Hematopoietic multipotent progenitor cell treated with erythropoietin and hydrocortisone succinate and interleukin-3 and kit ligand, for 8 days (in vitro differentiated cells): Measurements from ENCODE around the gene TOR2A.
"Not testable (repeated sequence)": the region's sequence is repeated elsewhere in the genome, so short reads cannot be mapped to it uniquely, and the experiment has no call there.

Experiments
- DNase-seq: peaks from one replicate; pipeline ENCODE4 v3.0.0-alpha.2; 2015

The TOR2A gene

DNA sequence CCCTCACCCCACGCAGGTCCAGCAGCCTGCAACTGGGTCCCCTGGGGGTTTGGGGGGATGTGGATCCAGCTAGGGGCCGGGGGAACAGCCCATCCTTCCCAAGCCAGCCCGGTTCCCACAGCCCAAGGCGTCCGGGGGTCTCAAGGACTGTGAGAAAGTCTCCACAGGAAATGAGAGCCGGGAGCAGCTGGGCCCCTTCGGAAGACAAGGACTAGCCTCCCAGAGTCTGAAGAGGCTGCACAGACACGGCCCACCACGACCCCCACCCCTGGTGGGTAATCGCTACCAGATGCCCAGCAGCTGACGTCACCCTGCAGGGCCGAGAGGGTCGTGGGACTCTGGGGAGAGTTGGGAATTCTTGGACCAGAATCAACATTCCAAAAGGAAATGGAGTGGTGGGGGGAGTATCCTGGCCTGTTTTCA lies 32.8 kb upstream of the TOR2A start:
- DNase-seq = no peak

DNA sequence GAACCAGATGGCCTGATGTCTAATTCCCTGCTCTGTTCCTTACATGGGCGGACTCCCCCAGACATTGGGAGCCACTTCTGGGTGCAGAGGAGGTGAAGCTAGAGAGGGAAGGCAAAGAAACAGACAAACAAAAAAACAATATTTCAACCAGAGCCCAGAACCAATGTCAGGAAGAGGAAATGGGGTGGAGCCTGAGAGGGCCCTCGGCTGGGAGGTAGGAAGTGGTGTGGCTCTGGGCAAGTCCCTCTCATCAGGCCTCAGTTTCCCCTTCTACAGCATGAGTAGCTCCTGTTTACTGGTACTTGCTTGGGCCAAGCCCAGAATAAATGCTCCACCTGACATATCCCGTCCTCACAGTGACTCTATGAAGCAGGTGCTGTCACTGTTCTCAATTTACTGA lies 32.3 kb upstream of the TOR2A start:
- DNase-seq = no peak

GRCh38 chr9:127765418-127765817 lies 30.3 kb upstream of the TOR2A start:
- DNase-seq = no peak

- DNase-seq = peak; percentile 50
Measured at GRCh38 chr9:127763918-127764384, 28.9 kb upstream of the TOR2A start.

DNA sequence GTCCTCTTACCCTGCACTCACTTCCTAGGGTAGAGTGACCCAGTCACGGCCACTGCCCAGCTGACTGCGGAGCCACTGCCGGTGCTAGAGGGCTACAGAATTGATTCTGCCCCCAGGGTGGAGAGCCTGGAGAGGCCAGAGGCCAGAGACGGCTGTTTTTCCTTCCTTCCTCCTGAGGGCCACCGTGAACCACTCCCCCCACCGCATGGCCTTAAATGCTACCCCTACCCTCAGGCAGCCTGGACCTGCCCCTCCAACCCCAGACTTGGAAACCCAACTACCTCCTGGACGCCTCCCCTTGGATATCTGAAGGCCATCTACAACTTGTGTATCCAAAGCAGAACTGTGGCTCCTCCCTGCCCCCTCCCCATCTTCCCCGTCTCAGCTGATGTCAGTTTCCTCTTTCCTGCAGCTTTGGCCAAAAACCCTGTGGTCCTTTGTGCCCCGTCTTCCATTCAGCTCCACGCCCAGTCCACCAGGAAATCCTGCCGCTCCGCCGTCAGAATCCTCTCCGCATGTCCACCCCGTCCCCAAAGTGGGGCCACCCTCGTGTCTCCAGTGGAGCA lies 27.1 kb upstream of the TOR2A start:
- no peak for DNase-seq

GRCh38 chr9:127761491-127761956 lies 26.4 kb upstream of the TOR2A start:
- no peak for DNase-seq

DNA sequence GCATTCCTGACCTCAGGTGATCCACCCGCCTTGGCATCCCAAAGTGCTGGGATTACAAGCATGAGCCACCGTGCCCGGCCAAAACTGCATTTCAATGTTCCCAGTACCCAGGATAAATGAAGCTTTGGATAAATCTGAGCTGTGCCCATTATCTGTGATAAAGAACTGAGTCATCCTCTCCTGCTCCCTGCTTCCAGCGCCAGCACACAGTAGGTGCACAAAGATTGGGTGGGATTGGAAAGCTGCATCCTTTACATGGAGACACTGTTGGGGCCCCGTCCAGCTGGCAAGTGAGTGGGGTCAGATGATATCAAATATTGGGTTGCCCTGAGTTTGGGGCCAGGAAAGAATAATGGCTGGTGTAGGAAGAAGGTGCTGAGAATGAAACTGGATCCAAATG lies 26.0 kb upstream of the TOR2A start:
- DNase-seq = no peak

GRCh38 chr9:127758843-127759242 lies 23.7 kb upstream of the TOR2A start:
- no peak for DNase-seq

- DNase-seq = not testable (repeated sequence)
Measured at GRCh38 chr9:127756776-127757175, 21.7 kb upstream of the TOR2A start.

DNA sequence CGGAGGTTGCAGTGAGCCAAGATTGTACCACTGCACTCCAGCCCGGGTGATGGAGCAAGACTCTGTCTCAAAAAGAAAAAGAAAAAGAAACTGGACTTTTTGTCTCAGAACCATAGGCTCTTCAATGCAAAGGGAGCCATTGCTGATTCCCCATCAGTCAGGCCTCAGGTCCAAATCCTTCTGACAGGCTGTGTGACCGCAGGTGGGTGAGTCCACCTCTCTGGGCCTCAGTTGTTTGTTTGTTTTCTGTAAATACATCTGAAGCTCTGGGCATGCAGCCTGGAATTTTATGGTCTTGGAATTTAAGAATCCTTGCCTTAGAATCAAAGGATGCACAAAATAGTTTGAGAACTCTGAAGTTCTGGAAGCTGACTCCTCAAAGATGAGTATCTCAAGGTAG lies 21.1 kb upstream of the TOR2A start:
- DNase-seq = no peak

GRCh38 chr9:127755061-127756060 lies 20.3 kb upstream of the TOR2A start:
- DNase-seq = no peak

DNA sequence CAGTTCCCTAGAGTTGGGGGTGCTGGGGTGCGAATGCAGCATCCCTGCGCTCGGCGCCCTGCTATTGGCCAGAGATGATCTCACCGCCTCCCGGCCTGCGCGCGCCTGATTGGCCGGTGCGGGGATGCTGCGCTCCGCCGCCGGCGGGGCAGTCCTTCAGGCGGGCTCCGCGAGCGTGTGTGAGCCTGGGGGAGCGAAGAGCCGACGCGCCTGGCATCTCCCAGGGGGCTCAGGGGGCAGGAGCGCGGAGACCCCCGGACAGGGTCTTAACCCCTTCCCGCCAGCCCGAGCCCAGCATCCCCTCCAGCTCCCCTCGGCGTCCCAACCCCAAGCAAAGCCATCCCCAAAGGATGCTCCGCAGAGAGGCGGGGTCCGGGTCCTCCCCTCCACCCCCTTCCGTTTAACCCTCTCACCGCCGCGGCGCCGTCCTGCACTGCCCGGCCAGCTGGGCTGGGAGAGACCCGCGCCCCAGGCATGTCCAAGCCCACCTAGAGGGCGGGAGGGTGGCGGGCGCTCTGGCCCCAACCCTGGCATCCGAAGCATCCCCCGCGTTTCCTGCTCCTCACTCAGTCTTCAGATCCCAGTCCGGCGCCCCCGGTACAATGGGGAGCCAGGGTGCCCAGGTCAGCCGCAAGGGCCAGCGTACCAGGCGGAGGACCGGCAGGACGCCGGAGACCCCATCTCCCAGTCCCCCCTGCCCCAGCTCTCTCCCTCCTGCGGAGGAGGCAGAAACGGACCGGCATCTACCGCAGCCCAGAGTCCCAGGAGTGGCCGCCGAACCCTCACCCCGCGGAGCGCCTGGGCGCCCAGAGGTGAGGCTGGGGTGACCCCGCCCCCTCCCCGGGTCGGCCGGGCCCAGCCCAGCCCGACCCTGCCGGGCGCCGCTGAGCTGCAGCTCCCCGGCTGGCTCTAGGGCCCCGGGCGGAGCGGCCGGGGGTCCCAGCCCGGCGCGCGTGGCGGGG lies 19.3 kb upstream of the TOR2A start:
- no peak for DNase-seq

- DNase-seq = no peak
Measured at GRCh38 chr9:127753622-127754021, 18.5 kb upstream of the TOR2A start.

DNA sequence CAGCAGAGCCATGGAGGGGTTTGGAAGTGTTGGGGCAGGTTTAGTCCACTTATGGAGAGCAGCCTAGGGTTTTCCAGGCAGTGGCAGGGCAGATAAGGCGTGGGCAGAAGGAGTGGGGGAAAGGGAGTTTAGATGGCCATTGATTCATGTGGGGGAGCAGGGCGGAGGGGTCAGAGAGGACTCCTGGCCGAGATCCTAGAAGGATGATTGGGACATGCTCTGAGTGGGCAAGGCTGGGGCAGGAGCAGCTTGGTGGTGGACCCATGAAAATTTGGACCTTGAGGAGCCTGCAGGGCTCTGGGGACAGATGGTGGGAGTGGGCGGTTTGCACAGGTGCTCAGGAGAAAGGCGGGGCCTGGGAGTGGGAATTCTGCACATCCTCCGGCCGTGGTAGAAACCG lies 18.1 kb upstream of the TOR2A start:
- no peak for DNase-seq

DNA sequence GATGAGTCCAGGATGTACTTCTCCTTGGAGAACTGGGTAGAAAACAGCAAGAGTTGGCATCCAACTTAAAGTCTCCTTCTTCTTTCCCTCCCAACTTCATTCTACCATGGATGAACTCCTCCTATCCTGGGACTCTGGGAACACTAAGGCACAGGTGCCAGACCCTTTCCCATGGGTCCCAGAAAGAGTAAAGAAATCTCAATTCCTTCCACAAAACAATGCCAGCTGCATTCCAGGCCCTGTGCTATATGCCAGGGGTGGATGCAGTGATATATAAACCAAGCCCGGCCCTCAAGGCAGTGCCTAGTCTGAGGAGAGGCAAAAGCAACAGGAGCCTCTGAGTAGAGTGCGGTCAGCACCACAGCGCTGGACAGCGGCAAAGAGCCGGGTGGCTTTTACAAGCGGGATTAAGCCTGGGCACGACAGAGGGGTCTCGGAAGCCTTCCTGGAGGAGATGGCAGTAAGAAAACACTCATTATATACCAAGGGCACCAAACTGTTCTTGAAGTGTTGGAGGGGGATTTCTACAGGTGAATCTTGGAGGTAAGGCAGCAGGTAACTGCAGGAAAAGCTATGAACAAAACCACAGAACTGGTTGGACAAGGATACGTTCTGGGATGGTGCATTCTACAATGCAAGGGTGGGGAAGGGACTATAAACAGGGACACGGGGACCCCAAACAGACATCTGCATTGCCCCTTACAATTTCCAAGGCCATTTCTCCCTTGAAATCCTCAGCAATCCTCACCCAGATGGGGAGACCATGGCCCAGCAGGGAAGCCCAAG lies 16.4 kb upstream of the TOR2A start:
- no peak for DNase-seq

GRCh38 chr9:127749090-127749787 lies 14.1 kb upstream of the TOR2A start:
- no peak for DNase-seq

GRCh38 chr9:127746959-127747569 lies 12.0 kb upstream of the TOR2A start:
- no peak for DNase-seq

DNA sequence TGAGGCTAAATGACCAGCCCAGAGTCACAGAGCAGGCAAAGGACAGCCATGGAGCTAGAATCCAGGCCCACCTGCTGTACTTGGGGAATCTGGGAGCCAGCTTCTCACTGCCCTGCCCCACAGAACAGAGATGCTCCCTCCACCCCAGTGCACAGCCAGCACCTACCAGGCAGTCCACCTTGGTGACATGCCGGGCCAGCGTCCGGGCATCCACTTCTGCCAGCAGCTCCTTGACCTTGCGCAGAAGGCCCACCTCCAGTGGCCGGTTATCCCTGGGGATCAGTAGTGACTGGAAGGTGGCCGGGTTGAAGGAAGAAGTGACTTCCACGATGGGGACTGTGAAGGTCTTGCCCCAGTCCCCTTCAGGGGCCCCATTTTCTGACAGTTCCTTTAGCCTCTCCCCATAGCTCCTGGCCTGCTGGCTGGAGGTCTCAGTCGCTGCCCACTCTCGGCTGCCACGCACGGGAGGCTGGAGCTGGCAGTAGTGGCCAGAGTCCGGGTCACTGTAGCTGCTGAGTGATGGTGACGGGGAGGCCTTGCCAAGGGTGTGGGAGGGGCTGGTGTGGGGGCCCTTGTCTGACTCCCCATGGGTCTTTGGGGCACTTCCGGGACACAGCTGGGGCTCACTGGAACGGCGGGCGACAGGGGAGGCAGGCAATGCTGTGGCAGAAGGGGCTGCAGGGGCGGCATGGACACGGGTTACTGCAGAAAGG lies 9.5 kb upstream of the TOR2A start:
- DNase-seq = no peak

DNA sequence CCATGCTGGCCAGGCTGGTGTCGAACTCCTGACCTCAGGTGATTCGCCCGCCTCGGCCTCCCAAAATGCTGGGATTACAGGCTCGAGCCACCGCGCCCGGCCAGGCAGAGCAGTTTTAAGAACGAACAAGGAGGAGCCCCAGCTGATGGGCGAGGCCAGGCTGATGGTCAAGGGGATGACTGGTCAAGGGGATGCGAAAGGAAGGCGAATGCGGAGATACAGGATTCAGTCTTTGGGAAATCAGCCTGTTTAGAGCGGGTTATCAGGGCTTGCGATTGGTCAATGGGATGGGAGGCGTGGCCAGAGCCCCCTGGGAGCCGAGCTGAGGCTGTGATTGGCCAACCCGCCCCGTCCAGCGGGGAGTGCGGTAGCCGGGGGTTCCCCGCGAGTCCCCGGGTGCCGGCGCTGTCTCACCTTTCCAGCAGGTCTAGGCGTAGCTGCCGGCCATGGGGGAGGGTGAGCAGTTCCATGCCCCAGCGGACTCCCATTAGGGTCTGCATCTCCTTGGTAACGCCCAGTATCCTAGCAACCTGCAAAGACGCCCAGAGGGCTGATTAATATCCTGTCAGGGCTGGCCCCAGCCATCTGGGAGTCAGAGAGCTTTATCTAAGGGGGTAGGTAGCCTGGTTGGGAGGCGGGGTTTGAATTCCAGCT lies 7.5 kb upstream of the TOR2A start:
- DNase-seq = peak; percentile 36
